ENCODE data around the gene MINPP1. TPM values are rescaled to one million over a fixed set of nuclear protein-coding genes. Genes with fewer than 3 reads are reported as not detected.

The MINPP1 gene
- polyA plus RNA-seq, 4 donors = 40.4 to 50.2 (median 45.2) TPM

- no peak for DNase-seq (ENCODE audit: low read depth in 4 of 4, low spot score in 3 of 4)
These were observed 14.2 kb downstream of the MINPP1 start for GRCh38 chr10:87518937-87519336.

- DNase-seq (ENCODE audit: low read depth in 4 of 4, low spot score in 3 of 4) = no peak
These were observed 14.9 kb downstream of the MINPP1 start for GRCh38 chr10:87519582-87519981.

- DNase-seq (ENCODE audit: low read depth in 4 of 4, low spot score in 3 of 4) = no peak
These were observed 19.0 kb downstream of the MINPP1 start for GRCh38 chr10:87523731-87524130.

GRCh38 chr10:87524296-87524695 is 19.6 kb downstream of the MINPP1 start:
- DNase-seq (ENCODE audit: low read depth in 4 of 4, low spot score in 3 of 4) = no peak

- DNase-seq (ENCODE audit: low read depth in 4 of 4, low spot score in 3 of 4) = no peak
These were observed 27.4 kb downstream of the MINPP1 start for GRCh38 chr10:87531908-87532622.

- no peak for DNase-seq (ENCODE audit: low read depth in 4 of 4, low spot score in 3 of 4)
These were observed 28.0 kb downstream of the MINPP1 start for GRCh38 chr10:87532696-87533095.

- no peak for DNase-seq (ENCODE audit: low read depth in 4 of 4, low spot score in 3 of 4)
These were observed 29.6 kb downstream of the MINPP1 start for GRCh38 chr10:87534173-87534858.

GRCh38 chr10:87538092-87539015 is 33.7 kb downstream of the MINPP1 start:
- no peak for DNase-seq (ENCODE audit: low read depth in 4 of 4, low spot score in 3 of 4)

- no peak for DNase-seq (ENCODE audit: low read depth in 4 of 4, low spot score in 3 of 4)
These were observed 36.4 kb downstream of the MINPP1 start for GRCh38 chr10:87541114-87541513.

- no peak for DNase-seq (ENCODE audit: low read depth in 4 of 4, low spot score in 3 of 4)
These were observed 40.0 kb downstream of the MINPP1 start for GRCh38 chr10:87544721-87545120.

GRCh38 chr10:87545783-87546182 is 41.1 kb downstream of the MINPP1 start:
- no peak for DNase-seq (ENCODE audit: low read depth in 4 of 4, low spot score in 3 of 4)

- no peak for DNase-seq (ENCODE audit: low read depth in 4 of 4, low spot score in 3 of 4)
These were observed 41.5 kb downstream of the MINPP1 start for GRCh38 chr10:87546210-87546609.

- no peak for DNase-seq (ENCODE audit: low read depth in 4 of 4, low spot score in 3 of 4)
These were observed 42.3 kb downstream of the MINPP1 start for GRCh38 chr10:87546971-87547413.

- DNase-seq (ENCODE audit: low read depth in 4 of 4, low spot score in 3 of 4) = no peak
These were observed 43.1 kb downstream of the MINPP1 start for GRCh38 chr10:87547734-87548311.

GRCh38 chr10:87550741-87551140 is 46.0 kb downstream of the MINPP1 start:
- DNase-seq (ENCODE audit: low read depth in 4 of 4, low spot score in 3 of 4) = no peak

GRCh38 chr10:87551326-87551725 is 46.6 kb downstream of the MINPP1 start:
- no peak for DNase-seq (ENCODE audit: low read depth in 4 of 4, low spot score in 3 of 4)

- DNase-seq (ENCODE audit: low read depth in 4 of 4, low spot score in 3 of 4) = no peak
These were observed 47.7 kb downstream of the MINPP1 start for GRCh38 chr10:87552248-87552929.

GRCh38 chr10:87557409-87557808 is 52.7 kb downstream of the MINPP1 start:
- no peak for DNase-seq (ENCODE audit: low read depth in 4 of 4, low spot score in 3 of 4)

- DNase-seq (ENCODE audit: low read depth in 4 of 4, low spot score in 3 of 4) = no peak
These were observed 53.6 kb downstream of the MINPP1 start for GRCh38 chr10:87558333-87558732.

GRCh38 chr10:87559392-87559791 is 54.7 kb downstream of the MINPP1 start:
- no peak for DNase-seq (ENCODE audit: low read depth in 4 of 4, low spot score in 3 of 4)

Data from right renal pelvis (tissue), 4 donors.